ENCODE measurements around the gene PTPRJ.

Gene PTPRJ

DNA sequence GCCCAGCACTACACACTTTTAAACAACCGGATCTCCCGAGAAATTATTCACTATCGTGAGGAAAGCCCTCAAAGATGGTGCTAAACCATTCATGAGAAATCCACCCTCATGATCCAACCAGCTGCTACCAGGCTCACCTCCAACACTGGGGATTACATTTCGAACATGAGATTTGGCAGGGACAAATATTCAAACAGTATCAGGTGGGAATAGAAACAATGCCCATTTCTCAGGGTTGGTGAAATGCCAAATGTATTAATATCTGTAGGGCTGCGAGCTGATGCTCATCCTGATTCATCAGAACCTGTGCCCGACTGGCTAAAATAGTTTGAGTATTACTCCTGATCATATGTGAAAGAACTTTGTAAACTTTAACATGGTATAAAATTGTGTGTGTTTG, 15.8 kb upstream of the PTPRJ start:
- DNase-seq, result peak in 1 of 10 donors; percentile 1

DNA sequence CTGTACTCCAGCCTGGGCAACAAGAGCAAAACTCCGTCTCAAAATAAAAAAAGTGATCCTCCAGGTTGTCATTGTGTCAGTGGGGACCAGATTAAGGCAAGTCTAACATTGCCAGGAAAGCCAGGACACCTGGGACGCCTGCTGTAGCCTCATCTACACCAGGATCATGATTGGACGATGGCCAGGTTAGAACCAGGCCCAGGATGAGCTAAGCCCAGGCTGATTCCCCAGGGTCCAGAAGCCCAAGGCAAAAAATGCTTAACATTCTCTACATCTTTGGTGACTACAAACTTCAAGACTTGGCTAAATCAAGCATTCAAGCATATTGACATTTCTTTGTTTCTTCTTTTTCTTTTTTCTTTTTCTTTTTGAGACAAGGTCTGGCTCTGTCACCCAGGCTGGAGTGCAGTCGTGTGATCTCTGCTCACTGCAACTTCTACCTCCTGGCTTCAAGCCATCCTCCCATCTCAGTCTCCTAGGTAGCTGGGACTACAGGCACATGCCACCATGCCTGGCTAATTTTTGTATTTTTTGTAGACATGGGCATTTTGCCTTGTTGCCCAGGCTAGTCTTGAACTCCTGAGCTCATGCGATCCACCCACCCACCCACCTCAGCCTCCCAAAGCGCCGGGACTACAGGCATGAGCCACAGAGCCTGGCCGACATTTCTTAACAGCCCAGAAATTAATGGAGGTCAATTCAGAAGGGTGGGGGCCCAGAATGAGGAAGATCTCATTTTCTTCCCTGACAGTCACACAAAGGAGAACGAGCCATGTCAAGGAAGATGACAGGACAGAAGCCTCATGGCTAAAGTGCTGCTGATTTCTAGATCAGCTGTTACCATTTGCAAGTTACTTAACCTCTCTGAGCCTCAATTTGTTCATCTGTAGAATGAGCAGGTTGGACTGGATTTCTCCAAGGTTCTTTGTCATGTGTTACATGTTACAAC, 12.5 kb upstream of the PTPRJ start:
- DNase-seq, result peak in 2 of 10 donors; percentile 3 to 11
- intact Hi-C loops (cut with DNase I), result loop anchor here (10.0 kb wide), 1 partner anchor 63 kb away; no protein-coding TSS in a partner anchor

More for the DNA sequence above, 15.8 kb upstream of the PTPRJ start:
- intact Hi-C loops (cut with DNase I), result loop anchor here (10.0 kb wide), 1 partner anchor 60 kb away; no protein-coding TSS in a partner anchor

DNA sequence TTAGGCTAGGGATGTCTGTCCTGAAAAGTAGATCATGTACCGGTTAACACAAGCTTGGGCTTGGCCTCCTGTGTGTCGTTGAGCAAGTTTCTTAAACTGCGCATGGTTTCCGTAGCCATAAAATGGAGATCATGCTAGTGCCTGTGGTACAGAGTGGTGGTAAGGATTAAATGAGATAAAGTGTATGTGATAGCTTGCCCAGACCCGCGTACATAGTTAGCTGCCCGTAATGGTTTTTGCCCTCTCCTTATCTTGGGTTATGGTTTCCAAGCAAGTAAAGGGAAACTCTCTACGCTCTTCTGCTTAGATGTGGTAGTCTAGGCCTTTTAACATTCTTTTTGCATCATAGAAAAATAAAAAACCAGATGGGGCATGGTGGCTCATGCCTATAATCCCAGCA, 11.0 kb upstream of the PTPRJ start:
- peak in 2 of 10 donors; percentile 2 to 4 for DNase-seq
- intact Hi-C loops (cut with DNase I), result loop anchor here (10.0 kb wide), 1 partner anchor 65 kb away; no protein-coding TSS in a partner anchor

- intact Hi-C loops (cut with DNase I), result no loop called here
- no peak for DNase-seq
Observed at GRCh38 chr11:47971501-47971900, 8.9 kb upstream of the PTPRJ start.

GRCh38 chr11:47973173-47973572, 7.2 kb upstream of the PTPRJ start:
- peak in 3 of 10 donors; percentile 41 to 73 (median 44) for DNase-seq
- intact Hi-C loops (cut with DNase I), result no loop called here

DNA sequence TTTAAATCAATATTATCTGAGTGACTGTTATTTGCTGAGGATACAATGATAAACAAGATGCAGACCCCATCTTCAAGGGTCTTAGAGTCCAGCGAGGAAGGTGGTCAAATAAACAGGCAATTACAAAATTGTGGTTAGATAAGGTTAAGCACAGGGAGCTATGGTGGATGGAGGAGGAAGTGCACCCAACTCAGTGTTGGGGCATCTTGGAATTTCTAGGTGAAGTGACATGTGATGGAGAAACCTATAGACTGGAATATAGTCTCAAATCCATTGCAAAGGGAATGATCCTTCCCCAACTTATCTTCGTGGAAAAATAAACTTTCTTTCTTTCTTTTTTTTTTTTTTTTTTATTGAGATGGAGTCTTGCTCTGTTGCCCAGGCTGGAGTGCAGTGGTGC, 3.4 kb upstream of the PTPRJ start:
- no peak for DNase-seq
- intact Hi-C loops (cut with DNase I), result loop anchor here (5.0 kb wide), 1 partner anchor 40 kb away; no protein-coding TSS in a partner anchor

GRCh38 chr11:47977623-47978022, 2.7 kb upstream of the PTPRJ start:
- intact Hi-C loops (cut with DNase I), result loop anchor here (5.0 kb wide), 1 partner anchor 40 kb away; no protein-coding TSS in a partner anchor
- DNase-seq, result peak in 1 of 10 donors; percentile 33

GRCh38 chr11:47979378-47980087, 826 bp upstream of the PTPRJ start:
- intact Hi-C loops (cut with DNase I), result loop anchor here (2.0 to 5.0 kb wide), 4 partner anchors 38 to 129 kb away; no protein-coding TSS in a partner anchor
- DNase-seq, result peak in 1 of 10 donors; percentile 65

DNA sequence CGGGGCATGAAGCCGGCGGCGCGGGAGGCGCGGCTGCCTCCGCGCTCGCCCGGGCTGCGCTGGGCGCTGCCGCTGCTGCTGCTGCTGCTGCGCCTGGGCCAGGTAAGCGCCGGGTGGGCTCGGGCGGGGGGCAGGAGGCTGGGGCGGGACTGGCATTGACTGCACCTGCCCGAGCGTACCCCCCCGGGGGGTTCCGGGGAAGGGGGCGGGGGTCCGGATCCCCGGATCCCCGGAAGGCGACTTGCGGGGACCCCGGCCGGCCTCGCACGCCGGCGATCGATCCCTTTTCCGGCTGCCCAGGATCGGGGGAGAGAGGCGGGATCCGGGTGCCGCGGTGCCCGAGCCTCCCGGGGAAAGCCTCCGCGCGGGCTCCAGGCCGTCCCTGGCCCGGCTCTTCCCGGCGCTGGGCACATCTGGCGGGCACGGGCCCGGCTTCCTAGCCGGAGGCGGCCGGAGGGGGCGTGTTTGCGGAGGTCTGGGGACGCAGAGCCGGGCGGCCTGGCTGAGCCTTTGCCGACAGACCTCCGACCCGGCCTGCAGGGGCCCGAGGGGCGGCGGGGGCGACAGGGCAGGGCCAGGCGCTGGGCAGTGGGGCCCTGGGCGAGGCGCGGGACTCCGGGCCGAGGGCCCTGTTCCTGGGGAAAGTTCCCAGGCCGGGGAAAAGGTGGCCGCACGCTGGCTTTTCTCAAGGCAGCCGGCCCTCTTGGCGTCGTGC, 705 bp downstream of the PTPRJ start:
- peak in 9 of 10 donors; percentile 14 to 92 (median 45) for DNase-seq
- intact Hi-C loops (cut with DNase I), result loop anchor here (2.0 to 5.0 kb wide), 3 partner anchors 36 to 128 kb away; no protein-coding TSS in a partner anchor

DNA sequence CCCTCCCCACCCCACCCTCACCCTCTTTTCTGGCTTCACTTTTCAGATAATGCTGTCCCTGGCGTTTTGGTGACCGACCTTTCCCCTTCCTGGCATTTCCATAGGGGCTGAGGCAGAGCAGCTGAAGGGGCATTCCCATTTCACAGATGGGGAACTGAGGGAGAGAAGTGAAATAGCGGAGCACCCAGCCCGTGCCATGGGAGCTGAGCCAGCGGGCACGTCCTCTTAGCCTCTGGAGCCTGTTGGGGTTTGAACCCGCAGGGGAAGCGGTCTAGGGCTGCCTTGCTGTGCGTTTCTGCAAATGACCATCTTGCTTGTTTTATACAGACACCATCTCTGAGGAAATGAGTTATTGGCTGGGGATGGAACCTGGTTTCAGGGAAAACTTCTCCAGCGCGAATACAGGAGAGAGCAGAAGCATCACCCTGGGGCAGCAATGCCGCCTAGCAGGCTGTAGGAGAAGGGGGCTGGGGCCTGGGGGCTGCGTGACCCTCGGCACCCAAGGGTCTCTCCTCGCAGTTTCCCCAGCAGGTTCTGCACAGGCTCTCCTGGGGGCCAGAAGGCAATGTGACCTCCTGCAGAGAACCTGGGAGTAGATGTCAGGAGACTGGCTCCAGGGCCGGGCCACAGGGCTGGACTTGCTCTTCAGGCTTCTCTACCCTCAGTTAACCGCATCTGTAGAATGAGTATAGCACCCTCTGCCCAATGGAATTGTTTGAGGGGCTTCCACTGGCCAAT, 1.5 kb downstream of the PTPRJ start:
- intact Hi-C loops (cut with DNase I), result loop anchor here (2.0 to 5.0 kb wide), 3 partner anchors 35 to 127 kb away; no protein-coding TSS in a partner anchor
- DNase-seq, result peak in 2 of 10 donors; percentile 65 to 81

DNA sequence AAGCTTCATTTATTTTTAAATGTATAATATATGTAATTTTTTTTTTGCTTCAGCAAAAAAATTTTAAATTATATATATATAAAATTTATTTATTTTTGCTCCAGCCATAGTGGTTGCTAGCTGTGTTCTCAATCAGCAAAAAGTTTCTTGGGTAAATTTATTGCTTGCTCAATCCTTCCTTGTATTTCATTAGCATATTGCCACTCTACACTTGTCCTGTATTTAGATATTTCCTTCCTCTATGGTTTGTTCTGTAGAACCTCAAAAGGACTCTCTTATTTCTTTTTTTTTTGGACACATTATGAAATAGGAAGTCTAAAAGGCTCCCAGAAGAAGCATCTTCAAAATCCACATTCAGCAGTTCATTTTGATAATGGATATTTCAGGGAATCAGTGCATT, 2.3 kb downstream of the PTPRJ start:
- no peak for DNase-seq
- intact Hi-C loops (cut with DNase I), result loop anchor here (5.0 kb wide), 2 partner anchors 35 to 50 kb away; no protein-coding TSS in a partner anchor

DNA sequence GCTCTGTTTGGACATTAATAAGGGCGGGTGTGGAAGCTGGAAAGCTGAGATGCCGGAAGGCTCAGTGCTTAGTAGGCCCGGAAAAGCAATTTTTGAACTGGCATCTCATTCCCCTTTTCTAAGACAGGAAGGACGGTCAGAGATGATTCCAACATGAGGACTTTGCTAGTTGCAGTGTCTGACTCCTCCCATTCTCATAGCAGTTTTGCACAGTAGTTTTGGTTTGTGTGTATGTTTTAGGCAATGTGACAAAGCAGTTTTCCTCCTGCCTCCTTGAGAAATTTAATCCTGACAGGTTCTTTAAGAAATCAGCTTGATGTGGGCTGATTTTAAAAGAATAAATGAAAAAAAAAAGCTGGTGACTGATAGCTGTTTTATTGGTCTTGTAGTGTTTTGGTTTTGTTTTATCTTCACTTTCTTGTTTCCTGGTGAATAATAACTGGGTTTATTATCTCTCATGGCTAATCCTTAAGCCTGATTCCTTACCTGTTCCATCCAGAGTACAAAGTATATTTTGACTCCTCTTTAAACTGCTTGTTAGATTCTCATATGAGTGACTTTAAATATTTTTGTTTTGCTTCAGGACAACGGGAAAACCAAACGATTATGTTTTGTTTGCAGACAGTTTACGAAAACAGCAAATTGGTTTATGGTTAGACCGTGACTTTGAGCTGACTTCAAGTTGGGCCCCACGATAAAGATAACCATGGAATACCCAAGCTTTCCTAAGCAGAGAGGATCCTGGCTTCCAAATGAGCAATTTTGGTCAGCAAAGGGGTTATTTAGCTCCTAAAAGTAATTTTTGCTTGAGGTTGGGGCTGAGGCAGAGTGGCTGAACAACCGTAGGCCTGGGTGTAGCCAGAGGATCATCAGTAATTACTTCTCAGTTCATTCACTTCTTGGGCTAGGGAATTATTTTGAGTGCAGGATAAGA, 3.4 kb downstream of the PTPRJ start:
- peak in 1 of 10 donors; percentile 24 for DNase-seq
- intact Hi-C loops (cut with DNase I), result loop anchor here (5.0 kb wide), 2 partner anchors 34 to 49 kb away; no protein-coding TSS in a partner anchor

GRCh38 chr11:47986219-47986618, 5.9 kb downstream of the PTPRJ start:
- DNase-seq, result peak in 1 of 10 donors; percentile 19
- intact Hi-C loops (cut with DNase I), result no loop called here

DNA sequence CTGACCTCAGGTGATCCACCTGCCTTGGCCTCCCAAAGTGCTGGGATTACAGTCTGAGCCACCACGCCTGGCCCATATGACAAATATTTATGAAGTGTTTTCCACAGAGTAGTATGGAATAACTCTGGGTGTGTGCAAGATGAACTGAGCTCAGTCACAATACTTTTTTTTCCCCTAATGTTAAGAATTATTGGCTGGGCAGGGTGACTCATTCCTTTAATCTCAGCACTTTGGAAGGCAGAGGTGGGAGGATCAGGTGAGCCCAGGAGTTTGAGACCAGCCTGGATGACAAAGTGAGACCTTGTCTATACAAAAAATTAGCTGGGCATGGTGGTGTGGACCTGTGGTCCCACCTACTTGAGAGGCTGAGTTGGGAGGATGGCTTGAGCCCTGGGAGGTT, 6.4 kb downstream of the PTPRJ start:
- peak in 3 of 10 donors; percentile 21 to 42 (median 30) for DNase-seq
- intact Hi-C loops (cut with DNase I), result no loop called here

- intact Hi-C loops (cut with DNase I), result no loop called here
- peak in 3 of 10 donors; percentile 4 to 65 (median 29) for DNase-seq
Observed at GRCh38 chr11:47987310-47987709, 7.0 kb downstream of the PTPRJ start.

GRCh38 chr11:47987781-47988180, 7.4 kb downstream of the PTPRJ start:
- intact Hi-C loops (cut with DNase I), result no loop called here
- DNase-seq, result peak in 2 of 10 donors; percentile 44 to 59

GRCh38 chr11:47989779-47990178, 9.4 kb downstream of the PTPRJ start:
- no peak for DNase-seq
- intact Hi-C loops (cut with DNase I), result no loop called here

GRCh38 chr11:47991266-47991830, 11.0 kb downstream of the PTPRJ start:
- DNase-seq, result peak in 2 of 10 donors; percentile 23 to 24
- intact Hi-C loops (cut with DNase I), result no loop called here

Data from posterior cingulate gyrus (tissue), 11 donors.